Mammary epithelial cell (primary cell): ENCODE results near the gene SLC30A2.

Experiments
- CTCF ChIP-seq, 2 donors: IDR thresholded peaks in 1 of 2; conservative IDR thresholded peaks in 1 of 2; 2 replicates each; pipeline ENCODE4 v1.5.1; 2011 to 2012; ENCODE audit warnings: inconsistent platforms in 2 of 2, low read length in 2 of 2, mild to moderate bottlenecking in 2 of 2, control low read depth in 1 of 2, low read depth in 1 of 2; ENCODE audit not compliant: insufficient read depth in 1 of 2; ENCODE audit errors: extremely low read depth in 1 of 2
- EZH2 ChIP-seq: IDR thresholded peaks from 2 replicates; pipeline ENCODE4 v1.6.1; 2012; ENCODE audit warnings: low read length, inconsistent platforms, borderline replicate concordance

GRCh38 chr1:26058052-26058595 lies 12.2 kb upstream of the SLC30A2 start:
- TF ChIP-seq CTCF (conservative IDR thresholded peaks at IDR 0.05 in 1 of 2, IDR thresholded peaks at IDR 0.05 in 1 of 2; ENCODE audit: extremely low read depth in 1 of 2, insufficient read depth in 1 of 2, low read depth in 1 of 2, low read length in 2 of 2) (no peak), EZH2 (no peak)
